G401.6 (cell line): Measurements from ENCODE around the gene MYO7A.

ENCODE experiments used
- FAIRE-seq: peaks from 2 replicates; lab custom pipeline; 2012; peaks lifted over from hg19 to GRCh38; lab: Jason Lieb, UNC

Gene MYO7A

DNA sequence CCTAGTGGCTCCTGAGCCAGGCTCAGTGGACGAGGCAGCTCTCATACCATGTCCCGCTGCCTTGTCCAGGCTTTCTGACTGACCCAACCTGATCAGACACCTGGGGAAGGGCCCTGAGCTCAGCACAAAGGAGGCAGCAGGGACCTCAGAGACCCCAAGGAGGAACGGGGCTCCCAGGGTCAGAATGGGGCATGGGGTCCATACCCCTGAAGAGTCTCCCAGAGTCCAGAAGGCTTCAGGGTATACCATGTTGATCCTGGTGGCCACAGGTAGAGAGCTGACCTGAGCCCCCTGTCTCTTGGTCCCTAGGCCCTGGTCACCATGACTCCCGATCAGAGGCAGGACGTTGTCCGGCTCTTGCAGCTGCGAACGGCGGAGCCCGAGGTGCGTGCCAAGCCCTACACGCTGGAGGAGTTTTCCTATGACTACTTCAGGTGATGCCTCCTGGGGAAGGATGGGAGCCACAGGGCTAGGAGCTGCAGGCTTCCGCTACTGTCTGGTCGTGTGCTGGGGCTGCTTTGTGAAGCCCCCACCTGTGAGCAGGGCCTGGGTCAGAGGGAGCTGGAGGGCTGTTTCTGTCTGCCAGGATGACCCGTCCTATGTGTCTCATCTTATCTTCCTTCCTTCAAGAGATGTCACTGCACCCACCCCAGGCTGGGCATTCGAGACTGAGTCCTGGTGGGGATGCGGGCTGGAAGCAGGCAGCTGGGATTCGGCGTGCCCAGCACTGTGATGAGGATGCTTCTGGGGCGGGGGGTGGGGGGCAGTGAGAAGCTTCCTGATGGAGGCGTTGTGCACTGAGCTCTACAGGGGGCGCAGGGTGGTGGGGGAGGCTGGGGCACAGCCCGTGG is 74.2 kb downstream of the MYO7A start:
- no peak for FAIRE-seq

DNA sequence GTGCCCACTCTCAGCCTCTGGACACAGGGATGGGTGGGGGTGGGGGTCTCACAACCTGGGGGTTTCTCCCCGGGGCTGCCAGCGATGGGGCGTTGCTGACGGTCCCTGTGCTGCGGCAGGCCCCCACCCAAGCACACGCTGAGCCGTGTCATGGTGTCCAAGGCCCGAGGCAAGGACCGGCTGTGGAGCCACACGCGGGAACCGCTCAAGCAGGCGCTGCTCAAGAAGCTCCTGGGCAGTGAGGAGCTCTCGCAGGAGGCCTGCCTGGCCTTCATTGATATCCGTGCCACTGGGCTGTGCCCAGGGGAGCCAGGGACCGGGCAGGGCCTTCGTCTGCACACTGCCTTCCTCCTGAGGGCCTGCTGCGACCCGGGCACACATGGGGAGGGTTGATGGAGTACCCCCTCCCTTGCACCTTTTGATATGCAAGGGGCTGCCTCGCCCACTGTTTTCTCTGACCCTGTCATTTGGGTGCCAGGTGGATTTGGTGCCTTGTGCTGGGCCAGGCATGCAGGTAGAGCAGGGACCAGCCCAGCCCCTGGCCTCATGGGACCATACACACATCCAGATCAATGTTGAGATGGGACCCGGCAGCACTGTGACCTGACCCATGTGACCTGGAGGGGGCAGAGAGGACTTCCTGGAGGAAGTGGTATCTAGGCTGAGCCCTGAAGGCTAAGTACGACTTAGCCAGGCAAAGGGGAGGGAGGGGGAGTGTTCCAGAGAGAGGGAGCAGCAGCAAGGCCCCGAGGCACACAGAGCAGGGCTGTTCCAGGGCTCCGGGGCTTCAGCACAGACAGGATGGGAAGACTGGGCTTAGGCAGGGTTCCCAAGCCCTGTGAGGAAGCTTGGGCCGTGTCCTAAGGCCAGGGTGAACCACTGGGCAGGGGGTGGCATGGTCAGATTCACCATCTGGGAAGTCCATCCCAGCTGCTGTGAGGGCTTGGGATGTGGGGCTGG is 75.2 kb downstream of the MYO7A start:
- no peak for FAIRE-seq

DNA sequence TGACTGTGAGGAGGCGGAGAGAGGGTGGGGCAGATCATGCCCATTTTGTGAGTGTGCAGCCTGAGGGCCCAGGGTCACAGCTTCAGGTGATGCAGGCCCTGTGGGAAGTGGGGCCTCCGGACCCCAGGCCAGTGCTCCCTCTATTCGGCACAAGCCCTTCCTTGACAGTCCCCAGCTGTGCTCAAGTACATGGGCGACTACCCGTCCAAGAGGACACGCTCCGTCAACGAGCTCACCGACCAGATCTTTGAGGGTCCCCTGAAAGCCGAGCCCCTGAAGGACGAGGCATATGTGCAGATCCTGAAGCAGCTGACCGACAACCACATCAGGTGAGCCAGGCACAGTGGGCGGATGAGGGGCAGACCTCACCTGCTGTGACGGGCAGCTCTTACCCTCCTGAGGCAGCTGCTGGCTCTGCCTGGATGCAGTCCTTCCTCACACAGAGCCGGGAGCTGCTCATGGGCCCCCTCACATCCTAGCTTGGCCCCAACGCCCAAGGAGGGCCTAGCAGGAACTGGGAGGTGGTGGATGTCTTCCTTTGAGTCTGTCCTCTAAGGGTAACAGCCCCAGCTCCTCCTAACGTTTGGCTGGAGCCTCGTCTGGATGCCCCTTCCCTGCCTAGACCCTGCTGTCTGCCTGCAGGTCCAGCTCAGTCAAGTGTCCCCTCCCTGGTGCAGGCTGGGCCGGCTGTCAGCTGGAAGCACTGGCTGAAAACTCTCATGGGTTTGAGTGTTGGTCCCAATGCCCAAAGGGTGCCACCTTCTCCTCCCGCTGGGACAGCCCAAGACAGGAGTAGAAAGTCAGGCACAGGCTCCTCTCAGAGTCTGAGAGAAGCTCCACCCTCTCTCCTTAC is 76.1 kb downstream of the MYO7A start:
- no peak for FAIRE-seq

DNA sequence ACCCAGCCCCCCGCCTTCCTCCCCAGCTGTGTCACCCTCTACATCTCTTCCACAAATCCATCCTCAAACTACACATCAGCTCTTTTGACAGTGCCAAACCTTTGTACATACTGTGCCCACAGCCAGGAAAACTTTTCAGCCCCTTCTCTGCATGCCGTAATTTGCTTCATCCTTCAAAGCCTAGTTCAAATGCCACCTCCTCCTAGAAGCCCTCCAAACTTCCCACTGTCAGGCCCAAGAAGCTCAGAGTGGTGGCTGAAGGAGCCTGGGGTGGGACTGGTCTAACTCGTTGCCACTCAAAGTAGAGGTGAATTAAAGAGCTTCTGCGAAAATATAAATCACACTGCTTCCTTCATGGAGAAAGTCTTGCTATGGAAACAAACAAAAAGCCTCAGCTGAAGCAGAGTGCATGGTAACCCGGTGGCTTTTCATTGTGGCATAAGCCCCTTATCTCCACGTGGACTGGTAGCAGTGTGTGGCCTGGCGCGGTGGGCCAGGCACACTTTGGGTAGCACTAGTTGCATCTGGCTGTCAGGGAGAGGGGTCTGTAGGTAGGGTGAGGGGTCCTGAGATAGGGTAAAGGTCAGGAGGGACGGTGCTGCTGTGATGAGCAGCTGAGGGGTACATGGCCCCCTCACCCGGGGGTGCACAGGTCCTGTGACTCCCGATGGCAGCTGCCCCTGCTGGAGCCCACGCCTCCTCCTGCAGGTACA is 76.9 kb downstream of the MYO7A start:
- FAIRE-seq, result no peak

DNA sequence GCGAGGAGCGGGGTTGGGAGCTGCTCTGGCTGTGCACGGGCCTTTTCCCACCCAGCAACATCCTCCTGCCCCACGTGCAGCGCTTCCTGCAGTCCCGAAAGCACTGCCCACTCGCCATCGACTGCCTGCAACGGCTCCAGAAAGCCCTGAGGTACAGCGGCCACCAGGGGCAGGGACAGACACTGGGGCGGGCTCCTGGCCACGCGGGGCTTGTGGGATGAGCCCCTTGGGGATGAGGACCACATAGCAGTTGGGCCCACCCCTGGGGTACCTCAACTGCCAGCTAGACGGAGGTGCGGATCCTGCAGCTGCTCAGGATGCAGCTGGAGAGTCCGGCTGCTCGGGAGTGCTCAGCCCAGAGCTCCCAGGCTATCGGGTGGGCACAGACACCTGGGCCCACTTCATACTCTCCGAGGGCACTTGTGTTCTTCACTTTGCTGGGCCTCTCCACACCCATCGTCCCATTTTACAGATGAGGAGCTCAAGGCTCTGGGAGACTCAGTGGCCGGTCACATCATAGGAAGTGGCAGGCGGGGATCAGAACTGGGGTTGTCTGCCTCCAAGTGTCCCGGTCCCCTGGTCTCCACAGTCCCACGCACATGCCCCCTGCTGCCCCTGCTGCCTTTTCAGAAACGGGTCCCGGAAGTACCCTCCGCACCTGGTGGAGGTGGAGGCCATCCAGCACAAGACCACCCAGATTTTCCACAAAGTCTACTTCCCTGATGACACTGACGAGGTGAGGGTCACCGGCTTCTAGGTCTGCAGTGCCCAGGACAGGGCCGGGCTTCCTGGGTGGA is 77.6 kb downstream of the MYO7A start:
- FAIRE-seq, result no peak

DNA sequence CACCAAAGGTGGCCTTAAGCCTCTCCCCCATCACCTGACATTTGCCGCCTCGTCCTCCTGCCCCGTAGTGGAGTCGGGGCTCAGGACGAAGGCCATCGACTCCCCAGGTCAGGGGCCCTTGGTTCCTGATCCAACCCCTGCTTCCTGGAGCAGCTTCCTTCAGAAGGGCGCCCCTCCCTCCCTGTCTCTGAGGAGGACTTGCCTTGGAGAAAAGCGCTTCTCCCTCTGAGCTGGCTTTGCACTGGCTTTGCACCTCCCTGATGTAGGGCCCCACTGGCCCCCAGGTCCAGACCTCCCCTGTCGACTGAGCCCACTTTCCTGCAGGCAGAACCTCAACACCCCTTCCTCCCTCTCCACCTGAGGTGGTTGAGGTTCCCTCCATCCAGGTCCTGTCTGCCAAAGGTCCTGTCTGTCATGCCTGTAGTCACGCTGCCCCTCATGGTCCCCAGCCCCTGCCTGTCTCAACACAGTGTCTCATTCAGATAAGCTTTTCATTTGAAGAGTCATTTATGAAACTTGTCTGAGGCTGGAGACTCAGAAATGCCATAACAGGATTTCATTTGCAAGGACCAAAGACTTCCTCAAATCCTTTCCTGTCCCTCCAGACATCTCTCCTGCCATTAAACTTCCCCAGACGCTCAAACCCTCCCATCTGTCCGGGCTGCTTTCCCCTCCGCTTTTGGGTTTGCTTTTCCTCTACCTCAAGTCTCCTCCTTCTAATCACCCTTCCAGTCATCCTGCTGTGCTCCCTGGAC is 78.4 kb downstream of the MYO7A start:
- no peak for FAIRE-seq

DNA sequence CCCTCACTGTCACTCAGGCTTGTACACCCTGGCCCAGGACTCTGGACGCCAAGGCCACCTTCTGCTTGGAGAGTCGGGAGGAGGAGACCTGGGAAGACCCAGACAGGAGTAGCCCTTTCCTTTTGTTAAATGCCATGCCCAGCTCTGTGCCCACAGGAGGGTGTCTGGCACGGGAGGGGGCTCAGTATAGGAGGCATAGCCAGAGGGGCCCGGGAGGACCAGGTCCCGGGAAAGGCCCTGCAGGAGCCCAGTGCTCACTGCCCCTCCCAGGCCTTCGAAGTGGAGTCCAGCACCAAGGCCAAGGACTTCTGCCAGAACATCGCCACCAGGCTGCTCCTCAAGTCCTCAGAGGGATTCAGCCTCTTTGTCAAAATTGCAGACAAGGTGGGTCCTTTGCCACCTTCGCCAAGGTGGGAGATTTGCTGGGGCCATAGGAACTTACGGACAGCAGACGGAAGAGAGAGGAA is 79.0 kb downstream of the MYO7A start:
- FAIRE-seq, result no peak

DNA sequence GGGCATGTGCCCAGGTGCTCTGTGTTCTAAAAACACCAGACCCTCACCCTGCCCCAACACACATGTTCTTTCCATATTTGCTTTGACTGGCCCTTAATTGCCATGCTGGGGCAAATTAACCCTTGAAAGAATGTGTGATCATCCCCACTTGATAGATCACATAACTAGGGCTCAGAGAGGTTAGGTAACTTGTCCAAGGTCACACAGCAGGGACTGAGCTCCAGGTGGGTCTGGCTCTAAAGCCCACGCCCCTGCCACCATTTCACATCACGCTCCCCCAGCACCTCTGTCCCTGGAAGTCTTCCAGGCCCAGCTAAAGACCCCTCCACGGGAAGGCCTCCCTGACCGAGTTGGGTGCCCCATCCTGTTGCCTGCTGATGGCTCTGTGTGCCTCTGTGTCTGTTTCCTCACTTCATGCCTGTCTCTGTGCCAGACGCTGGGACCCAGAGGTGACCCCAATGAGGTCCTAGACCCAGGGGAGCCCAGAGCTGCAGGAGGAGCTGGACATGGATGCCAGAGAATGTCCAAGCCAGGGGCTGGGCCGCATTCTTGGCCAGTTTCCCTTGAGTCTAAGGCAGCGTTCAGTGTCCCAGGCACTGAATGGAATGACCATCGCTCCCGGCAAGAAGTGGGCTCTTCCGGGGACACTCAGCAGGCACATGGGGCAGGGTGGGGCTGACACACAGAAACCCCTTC is 79.7 kb downstream of the MYO7A start:
- FAIRE-seq, result no peak

DNA sequence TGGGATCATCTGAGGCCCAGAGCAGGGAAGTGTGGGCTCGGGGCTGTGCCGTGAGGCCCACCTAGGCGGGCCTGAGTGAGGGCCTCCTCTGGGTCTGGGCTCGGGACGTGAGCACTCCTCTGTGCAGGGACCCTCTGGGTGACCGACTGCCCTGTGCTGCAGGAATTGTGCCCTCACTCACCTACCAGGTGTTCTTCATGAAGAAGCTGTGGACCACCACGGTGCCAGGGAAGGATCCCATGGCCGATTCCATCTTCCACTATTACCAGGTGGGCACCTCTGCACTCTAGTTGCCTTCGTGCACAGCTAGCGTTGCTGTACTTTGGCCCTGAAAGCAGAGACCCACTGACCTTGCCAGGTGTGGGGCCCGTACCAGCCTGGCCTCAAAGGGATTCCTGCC is 80.5 kb downstream of the MYO7A start:
- no peak for FAIRE-seq

DNA sequence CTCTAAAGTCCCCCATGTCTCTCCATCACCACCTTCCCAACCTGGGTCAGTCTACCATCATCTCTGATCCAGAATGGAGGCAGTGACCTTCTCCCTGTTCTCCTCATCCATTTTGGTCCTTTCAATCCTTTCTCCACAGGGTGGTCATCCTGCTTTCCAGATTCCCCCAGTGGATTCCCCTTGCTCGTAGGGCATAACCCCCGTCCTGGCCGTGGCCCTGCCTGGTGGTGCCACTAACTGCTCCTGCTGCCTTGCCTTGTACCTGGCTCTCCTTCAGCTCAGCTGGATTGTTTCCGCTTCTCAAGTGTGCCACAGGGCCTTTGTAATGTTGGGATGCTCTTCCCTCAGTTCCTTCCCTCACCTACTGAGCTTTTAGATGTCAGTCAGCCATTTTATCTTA is 81.6 kb downstream of the MYO7A start:
- FAIRE-seq, result no peak

DNA sequence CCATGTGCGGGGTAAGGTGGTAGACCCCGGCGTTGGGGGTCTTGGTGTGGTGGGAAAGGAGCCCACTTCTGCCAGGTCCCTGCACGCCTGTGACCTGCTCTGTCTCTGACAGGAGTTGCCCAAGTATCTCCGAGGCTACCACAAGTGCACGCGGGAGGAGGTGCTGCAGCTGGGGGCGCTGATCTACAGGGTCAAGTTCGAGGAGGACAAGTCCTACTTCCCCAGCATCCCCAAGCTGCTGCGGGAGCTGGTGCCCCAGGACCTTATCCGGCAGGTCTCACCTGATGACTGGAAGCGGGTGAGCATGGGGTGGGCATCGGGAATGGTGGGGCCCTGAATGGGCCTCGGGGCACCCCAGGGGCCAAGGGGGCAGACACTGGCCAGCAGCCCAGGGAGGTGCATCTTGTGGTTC is 83.0 kb downstream of the MYO7A start:
- no peak for FAIRE-seq

DNA sequence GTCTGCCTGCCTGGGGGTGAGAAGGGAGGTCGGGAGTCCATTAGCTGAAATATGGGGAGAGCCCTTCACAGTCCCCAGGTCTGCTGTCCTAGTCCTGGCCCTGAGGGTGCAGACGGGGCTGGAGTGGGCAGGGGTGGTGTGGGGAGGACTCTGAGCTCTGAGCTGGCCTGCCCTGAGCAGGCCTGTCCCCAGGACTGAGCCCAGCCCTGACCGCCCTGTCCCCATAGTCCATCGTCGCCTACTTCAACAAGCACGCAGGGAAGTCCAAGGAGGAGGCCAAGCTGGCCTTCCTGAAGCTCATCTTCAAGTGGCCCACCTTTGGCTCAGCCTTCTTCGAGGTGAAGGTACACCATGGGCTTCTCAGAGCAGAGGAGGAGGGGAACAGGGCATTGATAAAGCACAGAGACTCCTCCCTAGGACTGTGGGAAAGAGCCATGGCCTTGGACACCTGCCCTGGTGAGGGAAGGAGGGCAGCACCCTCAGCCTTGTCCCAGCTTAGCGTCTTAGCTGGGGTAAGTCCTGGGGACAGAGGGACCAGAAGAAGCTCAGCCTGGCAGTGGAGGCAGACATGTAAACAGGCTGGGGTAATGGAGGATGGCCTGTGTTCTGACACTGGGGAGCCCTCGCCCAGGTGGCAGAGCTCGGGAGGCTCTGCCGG is 83.7 kb downstream of the MYO7A start:
- no peak for FAIRE-seq

DNA sequence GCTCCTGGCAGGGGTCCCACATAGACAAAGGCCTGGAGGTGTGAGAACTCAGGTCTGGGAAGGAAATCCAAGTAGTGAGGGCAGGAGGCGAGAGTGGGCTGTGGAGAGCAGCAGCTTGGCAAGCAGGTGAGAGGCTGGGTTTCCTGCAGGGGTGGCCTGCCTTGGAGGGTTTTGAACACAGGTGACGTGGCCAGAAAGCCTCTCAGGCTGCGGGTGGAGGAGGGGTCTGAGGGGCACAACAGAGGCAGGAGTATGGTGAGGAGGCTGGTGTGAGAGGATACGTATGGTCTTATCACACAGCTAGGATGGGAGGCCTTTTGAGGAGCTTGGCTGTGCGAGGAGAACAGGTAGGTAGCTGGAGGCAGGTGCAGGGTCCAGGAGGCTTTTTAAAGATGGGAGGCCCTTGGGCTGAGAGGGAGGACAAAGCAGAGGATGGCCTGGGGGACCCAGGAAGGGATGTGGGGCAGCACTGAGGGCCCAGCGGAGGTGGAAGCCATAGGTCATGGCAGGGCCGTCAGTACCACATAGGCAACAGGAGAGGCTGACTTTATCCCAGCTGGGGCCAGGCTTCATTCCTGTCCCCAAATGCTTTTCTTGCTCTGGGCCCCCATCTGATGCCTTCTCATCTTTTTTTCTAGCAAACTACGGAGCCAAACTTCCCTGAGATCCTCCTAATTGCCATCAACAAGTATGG is 84.4 kb downstream of the MYO7A start:
- no peak for FAIRE-seq

DNA sequence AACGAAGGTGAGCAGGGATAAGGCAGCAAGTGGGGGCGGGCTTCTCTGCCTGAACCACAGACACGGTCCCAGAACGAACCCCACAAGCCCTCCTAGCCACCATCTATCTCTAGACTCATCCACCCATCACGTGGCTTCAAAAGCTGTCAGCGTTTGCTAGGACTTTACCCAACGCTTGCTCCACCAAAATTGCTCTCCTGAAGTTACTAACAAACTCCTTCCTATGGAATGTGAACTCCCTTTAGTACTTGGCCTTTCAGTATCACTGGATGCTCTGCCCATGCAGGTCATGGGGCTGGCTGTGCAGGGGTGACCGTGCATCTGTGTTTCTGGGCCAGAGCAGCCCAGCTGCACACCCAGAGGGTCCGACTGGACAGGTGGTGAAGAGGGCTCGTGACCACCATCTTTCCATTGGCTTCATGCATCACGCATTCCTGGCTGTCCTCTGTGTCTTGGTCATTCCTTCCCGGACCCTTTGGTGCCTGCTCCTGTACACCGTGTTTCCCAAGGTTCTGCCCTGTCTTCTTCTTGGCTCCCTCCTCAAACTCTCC is 85.1 kb downstream of the MYO7A start:
- FAIRE-seq, result no peak

DNA sequence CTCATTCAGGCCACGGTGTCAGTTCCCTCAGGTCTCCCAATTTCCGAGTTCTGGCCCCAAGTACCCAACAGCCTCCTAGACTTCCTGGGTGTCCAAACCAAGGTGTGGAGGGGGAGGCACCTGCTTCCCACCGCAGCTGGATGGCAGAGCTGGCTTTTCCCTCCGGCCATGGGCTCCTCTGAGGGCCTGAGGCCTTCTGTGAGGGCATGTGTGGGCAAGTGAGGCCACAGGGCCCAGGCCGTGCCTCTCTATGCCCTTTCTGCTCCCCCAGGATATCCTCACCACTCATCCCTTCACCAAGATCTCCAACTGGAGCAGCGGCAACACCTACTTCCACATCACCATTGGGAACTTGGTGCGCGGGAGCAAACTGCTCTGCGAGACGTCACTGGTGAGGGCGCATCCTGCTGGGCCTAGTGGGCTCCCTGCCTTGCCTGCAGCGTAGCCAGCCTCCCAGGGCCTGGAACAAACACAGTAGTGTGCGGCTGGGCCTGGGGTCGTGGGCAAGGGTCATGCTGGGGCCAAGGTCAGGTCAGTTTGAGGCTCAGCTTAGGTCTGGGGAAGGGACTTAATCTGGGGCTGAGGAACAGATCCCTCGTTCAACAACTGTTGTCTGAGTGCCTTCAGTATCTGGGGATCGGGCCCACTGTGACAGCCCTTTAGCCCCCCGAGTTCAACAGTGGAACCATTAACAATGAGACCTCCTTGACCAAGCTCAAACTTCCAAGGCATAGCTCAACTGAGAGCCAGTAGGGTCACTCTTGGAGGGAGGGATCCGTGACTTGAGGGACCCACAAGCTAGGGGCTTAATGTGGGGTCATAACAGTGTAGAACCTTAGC is 85.8 kb downstream of the MYO7A start:
- no peak for FAIRE-seq

DNA sequence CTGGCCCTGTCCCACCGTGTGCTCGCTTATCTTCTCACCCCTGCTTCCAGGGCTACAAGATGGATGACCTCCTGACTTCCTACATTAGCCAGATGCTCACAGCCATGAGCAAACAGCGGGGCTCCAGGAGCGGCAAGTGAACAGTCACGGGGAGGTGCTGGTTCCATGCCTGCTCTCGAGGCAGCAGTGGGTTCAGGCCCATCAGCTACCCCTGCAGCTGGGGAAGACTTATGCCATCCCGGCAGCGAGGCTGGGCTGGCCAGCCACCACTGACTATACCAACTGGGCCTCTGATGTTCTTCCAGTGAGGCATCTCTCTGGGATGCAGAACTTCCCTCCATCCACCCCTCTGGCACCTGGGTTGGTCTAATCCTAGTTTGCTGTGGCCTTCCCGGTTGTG is 86.5 kb downstream of the MYO7A start:
- FAIRE-seq, result no peak

DNA sequence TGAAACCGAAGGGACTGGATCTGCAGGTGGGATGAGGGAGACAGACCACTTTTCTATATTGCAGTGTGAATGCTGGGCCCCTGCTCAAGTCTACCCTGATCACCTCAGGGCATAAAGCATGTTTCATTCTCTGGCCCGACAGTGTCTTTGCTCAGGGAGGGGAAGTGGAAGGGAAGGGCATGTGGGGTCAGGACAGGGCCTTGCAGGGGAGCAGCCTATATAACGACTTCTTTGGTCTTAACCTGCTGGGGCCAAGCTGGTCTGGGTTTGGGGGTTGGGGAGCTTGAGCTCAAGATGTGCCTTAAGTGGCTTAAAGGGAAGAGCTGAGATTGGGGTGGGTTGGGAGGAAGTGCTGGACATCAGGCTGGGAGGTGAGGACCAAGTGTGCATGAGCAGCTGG is 87.1 kb downstream of the MYO7A start:
- FAIRE-seq, result no peak
